HEK293 (cell line): ENCODE measurements around the gene VPS26C.

Experiments
- CTCF ChIA-PET: fragments of 350-600 bp; formaldehyde crosslinking; extraction: SDS; loops from one replicate; lab custom pipeline; 2021; ENCODE audit warnings: antibody characterized with exemption; lab: Yijun Ruan, JAX
- POLR2A ChIA-PET: fragments of 300-600 bp; formaldehyde crosslinking; extraction: SDS; loops from one replicate; lab custom pipeline; 2020; ENCODE audit warnings: antibody characterized with exemption, inconsistent platforms; lab: Yijun Ruan, JAX
- H3K27ac ChIP-seq: fragments of 200-500 bp; sonication (Bioruptor generic); 2 replicates; pipeline ENCODE4 v1.5.1; 2014; ENCODE audit warnings: low read depth, low read length, control low read depth, inconsistent platforms; ENCODE audit errors: extremely low read depth
- H3K36me3 ChIP-seq, 2 experiments: fragments of 200-500 bp in 1 of 2; sonication (Bioruptor generic) in 1 of 2; 1 replicate in 1 of 2; 2 replicates in 1 of 2; pipeline ENCODE4 v1.5.1; 2014 to 2017; ENCODE audit warnings: inconsistent platforms in 2 of 2, low read length in 2 of 2; ENCODE audit not compliant: control insufficient read depth in 2 of 2, insufficient read depth in 1 of 2
- H3K4me1 ChIP-seq: fragments of 200-500 bp; sonication (Bioruptor generic); 2 replicates; pipeline ENCODE4 v1.5.1; 2014; ENCODE audit warnings: mild to moderate bottlenecking, low read length, inconsistent platforms; ENCODE audit not compliant: control insufficient read depth, insufficient read depth
- H3K4me3 ChIP-seq: 2 replicates; pipeline ENCODE4 v1.5.1; 2011; ENCODE audit warnings: low read depth, mild to moderate bottlenecking, control low read depth, low read length, moderate library complexity
- H3K9me3 ChIP-seq: fragments of 200-500 bp; sonication (Bioruptor generic); 2 replicates; pipeline ENCODE4 v1.5.1; 2014; ENCODE audit warnings: low read depth, low read length, inconsistent platforms; ENCODE audit not compliant: control insufficient read depth, insufficient read depth
- ATF2 ChIP-seq: fragments of 450-650 bp; formaldehyde crosslinking; IDR thresholded peaks from 2 replicates; pipeline ENCODE4 v1.5.1; 2016; ENCODE audit warnings: missing biosample characterization, missing genetic modification characterization, low read depth
- GLI2 ChIP-seq: fragments of 450-650 bp; formaldehyde crosslinking; IDR thresholded peaks from 2 replicates; pipeline ENCODE4; 2017; ENCODE audit warnings: missing biosample characterization, missing genetic modification characterization, low read depth, borderline replicate concordance
- PRDM6 ChIP-seq: fragments of 450-650 bp; formaldehyde crosslinking; IDR thresholded peaks from 2 replicates; pipeline ENCODE4 v1.5.1; 2017; ENCODE audit warnings: missing biosample characterization, missing genetic modification characterization
- SP3 ChIP-seq: fragments of 450-650 bp; formaldehyde crosslinking; IDR thresholded peaks from 2 replicates; pipeline ENCODE4 v1.5.1; 2016; ENCODE audit warnings: missing biosample characterization, missing genetic modification characterization
- TRIM28 ChIP-seq: IDR thresholded peaks from 2 replicates; pipeline ENCODE4 v1.6.1; 2011; ENCODE audit warnings: low read length, control low read depth, borderline replicate concordance
- ZBTB49 ChIP-seq: fragments of 450-650 bp; formaldehyde crosslinking; IDR thresholded peaks from 2 replicates; pipeline ENCODE4 v1.5.1; 2016; ENCODE audit warnings: missing biosample characterization, missing genetic modification characterization, low read depth
- ZBTB7A ChIP-seq: fragments of 450-650 bp; formaldehyde crosslinking; IDR thresholded peaks from 2 replicates; pipeline ENCODE4 v1.5.1; 2016; ENCODE audit warnings: low read depth, missing biosample characterization, missing genetic modification characterization
- ZNF146 ChIP-seq: fragments of 450-650 bp; formaldehyde crosslinking; IDR thresholded peaks from 2 replicates; pipeline ENCODE4 v1.5.1; 2016; ENCODE audit warnings: missing biosample characterization, missing genetic modification characterization
- ZNF16 ChIP-seq: fragments of 450-650 bp; formaldehyde crosslinking; IDR thresholded peaks from 2 replicates; pipeline ENCODE4 v1.5.1; 2016; ENCODE audit warnings: low read depth, missing biosample characterization, missing genetic modification characterization
- ZNF19 ChIP-seq: fragments of 450-650 bp; formaldehyde crosslinking; IDR thresholded peaks from 2 replicates; pipeline ENCODE4; 2016; ENCODE audit warnings: missing biosample characterization, missing genetic modification characterization, low read depth
- ZNF501 ChIP-seq: fragments of 450-650 bp; formaldehyde crosslinking; IDR thresholded peaks from 2 replicates; pipeline ENCODE4 v1.5.1; 2016; ENCODE audit warnings: missing biosample characterization, missing genetic modification characterization
- ZNF585B ChIP-seq: fragments of 450-650 bp; formaldehyde crosslinking; IDR thresholded peaks from 2 replicates; pipeline ENCODE4 v1.5.1; 2016; ENCODE audit warnings: missing biosample characterization, missing genetic modification characterization
- ZNF621 ChIP-seq: fragments of 450-650 bp; formaldehyde crosslinking; IDR thresholded peaks from 2 replicates; pipeline ENCODE4 v1.5.1; 2017; ENCODE audit warnings: missing biosample characterization, missing genetic modification characterization
- ZNF768 ChIP-seq: fragments of 450-650 bp; formaldehyde crosslinking; IDR thresholded peaks from 2 replicates; pipeline ENCODE4 v1.5.1; 2018; ENCODE audit warnings: missing biosample characterization, mild to moderate bottlenecking, missing genetic modification characterization
- ZNF791 ChIP-seq: fragments of 450-650 bp; formaldehyde crosslinking; IDR thresholded peaks from 2 replicates; pipeline ENCODE4 v1.5.1; 2016; ENCODE audit warnings: missing biosample characterization, missing genetic modification characterization
- ZSCAN30 ChIP-seq: fragments of 450-650 bp; IDR thresholded peaks from 2 replicates; pipeline ENCODE4 v1.5.1; 2018; ENCODE audit warnings: missing biosample characterization, mild to moderate bottlenecking, missing genetic modification characterization, moderate library complexity
- TF ChIP-seq, protein P1 (sequence below): fragments of 450-650 bp; formaldehyde crosslinking; IDR thresholded peaks from 2 replicates; pipeline ENCODE4 v1.5.0; 2017; ENCODE audit warnings: missing biosample characterization, missing genetic modification characterization, borderline replicate concordance
- TF ChIP-seq, protein P2 (sequence below): fragments of 450-650 bp; formaldehyde crosslinking; IDR thresholded peaks from 2 replicates; pipeline ENCODE4 v1.5.1; 2017; ENCODE audit warnings: missing biosample characterization, missing genetic modification characterization

Gene VPS26C

GRCh38 chr21:37266515-37267221, 466 bp downstream of the VPS26C start (continued):
- TF ChIP-seq PRDM6: no peak
- no peak for TF ChIP-seq ZNF585B (tag by site-specific recombination)
- no peak for TF ChIP-seq ZNF501
- TF ChIP-seq GLI2 (tag by site-specific recombination): no peak

DNA sequence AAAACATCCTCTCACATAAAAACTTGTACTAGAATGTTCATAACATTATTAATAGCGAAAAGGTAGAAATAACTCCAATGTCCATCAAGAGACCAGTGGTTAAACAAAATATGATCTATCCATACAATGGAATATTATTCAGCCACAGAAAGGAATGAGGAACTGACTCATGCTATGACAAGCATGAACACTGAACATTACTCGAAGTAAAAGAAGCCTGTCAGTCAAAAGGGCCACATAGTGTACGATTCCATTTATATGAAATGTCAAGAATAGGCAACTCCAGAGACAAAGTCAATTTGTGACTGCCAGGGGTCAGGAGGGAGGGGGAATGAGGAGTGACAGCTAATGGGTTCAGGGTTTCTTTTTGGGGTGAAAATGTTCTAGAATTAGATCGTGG, 2.3 kb downstream of the VPS26C start:
- Histone ChIP-seq H3K27ac (no peak overlapping the region), H3K9me3 (no peaks in the 10 kb centered on the region), H3K36me3 (no peaks in the 10 kb centered on the region), H3K4me1 (peaks cover 5% of the 10 kb centered on the region; the same call in 1 of the 2 replicates), H3K4me3 (no peak overlapping the region)
- CTCF ChIA-PET: interaction anchor here (0.6 to 1.0 kb wide), 2 partner anchors 78 to 113 kb away, joined by 3 read pairs; no protein-coding TSS in a partner anchor
- POLR2A ChIA-PET: no interaction called here
- TF ChIP-seq, protein P1, sequence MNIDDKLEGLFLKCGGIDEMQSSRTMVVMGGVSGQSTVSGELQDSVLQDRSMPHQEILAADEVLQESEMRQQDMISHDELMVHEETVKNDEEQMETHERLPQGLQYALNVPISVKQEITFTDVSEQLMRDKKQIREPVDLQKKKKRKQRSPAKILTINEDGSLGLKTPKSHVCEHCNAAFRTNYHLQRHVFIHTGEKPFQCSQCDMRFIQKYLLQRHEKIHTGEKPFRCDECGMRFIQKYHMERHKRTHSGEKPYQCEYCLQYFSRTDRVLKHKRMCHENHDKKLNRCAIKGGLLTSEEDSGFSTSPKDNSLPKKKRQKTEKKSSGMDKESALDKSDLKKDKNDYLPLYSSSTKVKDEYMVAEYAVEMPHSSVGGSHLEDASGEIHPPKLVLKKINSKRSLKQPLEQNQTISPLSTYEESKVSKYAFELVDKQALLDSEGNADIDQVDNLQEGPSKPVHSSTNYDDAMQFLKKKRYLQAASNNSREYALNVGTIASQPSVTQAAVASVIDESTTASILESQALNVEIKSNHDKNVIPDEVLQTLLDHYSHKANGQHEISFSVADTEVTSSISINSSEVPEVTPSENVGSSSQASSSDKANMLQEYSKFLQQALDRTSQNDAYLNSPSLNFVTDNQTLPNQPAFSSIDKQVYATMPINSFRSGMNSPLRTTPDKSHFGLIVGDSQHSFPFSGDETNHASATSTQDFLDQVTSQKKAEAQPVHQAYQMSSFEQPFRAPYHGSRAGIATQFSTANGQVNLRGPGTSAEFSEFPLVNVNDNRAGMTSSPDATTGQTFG (tag by site-specific recombination): no peak
- TF ChIP-seq ZNF146: peak; percentile 64

GRCh38 chr21:37263827-37264600, 3.1 kb downstream of the VPS26C start:
- H3K4me3 ChIP-seq: no peak overlapping the region
- peaks cover 0 to 2% of the 10 kb centered on the region in 2 experiments; a peak in 1 of 3 replicates for H3K36me3 ChIP-seq
- H3K9me3 ChIP-seq: no peaks in the 10 kb centered on the region
- no peak overlapping the region for H3K27ac ChIP-seq
- H3K4me1 ChIP-seq: peaks cover 9% of the 10 kb centered on the region
- ChIA-PET POLR2A (no interaction called here), CTCF (no interaction called here)
- TF ChIP-seq ZBTB7A (tag by site-specific recombination): no peak
- TF ChIP-seq TRIM28: no peak
- no peak for TF ChIP-seq ZNF621 (tag by site-specific recombination)
- TF ChIP-seq ZNF791 (tag by site-specific recombination): no peak
- no peak for TF ChIP-seq SP3 (tag by site-specific recombination)
- no peak for TF ChIP-seq ATF2 (tag by site-specific recombination)
- no peak for TF ChIP-seq ZBTB49
- no peak for TF ChIP-seq ZSCAN30 (tag by site-specific recombination)
- TF ChIP-seq ZNF768: no peak
- TF ChIP-seq ZNF16 (tag by site-specific recombination): no peak
- no peak for TF ChIP-seq ZNF19 (tag by site-specific recombination)
- TF ChIP-seq, protein P2, sequence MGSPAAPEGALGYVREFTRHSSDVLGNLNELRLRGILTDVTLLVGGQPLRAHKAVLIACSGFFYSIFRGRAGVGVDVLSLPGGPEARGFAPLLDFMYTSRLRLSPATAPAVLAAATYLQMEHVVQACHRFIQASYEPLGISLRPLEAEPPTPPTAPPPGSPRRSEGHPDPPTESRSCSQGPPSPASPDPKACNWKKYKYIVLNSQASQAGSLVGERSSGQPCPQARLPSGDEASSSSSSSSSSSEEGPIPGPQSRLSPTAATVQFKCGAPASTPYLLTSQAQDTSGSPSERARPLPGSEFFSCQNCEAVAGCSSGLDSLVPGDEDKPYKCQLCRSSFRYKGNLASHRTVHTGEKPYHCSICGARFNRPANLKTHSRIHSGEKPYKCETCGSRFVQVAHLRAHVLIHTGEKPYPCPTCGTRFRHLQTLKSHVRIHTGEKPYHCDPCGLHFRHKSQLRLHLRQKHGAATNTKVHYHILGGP (tag by site-specific recombination): no peak
- TF ChIP-seq, all 188 proteins: peak for 0
